H1 (cell line): Measurements from ENCODE around the gene ARHGEF11. TPM values are rescaled to one million over a fixed set of nuclear protein-coding genes. Genes with fewer than 3 reads are reported as not detected.

Experiments used
- CTCF ChIA-PET: fragments of 300-600 bp; sonication (Branson Sonifier 250); formaldehyde crosslinking; loops from one replicate; lab custom pipeline; 2021; ENCODE audit not compliant: partially characterized antibody; lab: Charles Lee
- POLR2A ChIA-PET: fragments of 300-600 bp; sonication (Branson Sonifier 250); formaldehyde crosslinking; loops from one replicate; lab custom pipeline; 2021; ENCODE audit warnings: inconsistent platforms; ENCODE audit not compliant: partially characterized antibody; lab: Charles Lee
- DNase-seq, 2 experiments: peaks; one replicate each; pipeline versions ENCODE4 v3.0.0 to v3.0.0-alpha.2; 2010 to 2022; ENCODE audit warnings: low spot score in 2 of 2, low read depth in 1 of 2, mixed read lengths in 1 of 2
- FAIRE-seq: peaks from 2 replicates; lab custom pipeline; 2011; peaks lifted over from hg19 to GRCh38; lab: Jason Lieb, UNC
- H2AFZ ChIP-seq: 2 replicates; pipeline ENCODE4 v1.8.1; 2012; ENCODE audit warnings: low read length, inconsistent platforms
- H2AK5ac ChIP-seq: 2 replicates; pipeline ENCODE4 v1.6.1; 2013; ENCODE audit warnings: low read depth, low read length
- H2BK120ac ChIP-seq: replicated peaks from 2 replicates; pipeline ENCODE3; 2013; ENCODE audit warnings: low read depth, low read length, inconsistent platforms
- H2BK12ac ChIP-seq: 2 replicates; pipeline ENCODE4 v1.6.1; 2013; ENCODE audit warnings: low read depth, low read length
- H2BK15ac ChIP-seq: 2 replicates; pipeline ENCODE4 v1.6.1; 2013; ENCODE audit warnings: low read length
- H2BK20ac ChIP-seq: 2 replicates; pipeline ENCODE4 v1.6.1; 2013; ENCODE audit warnings: low read length
- H2BK5ac ChIP-seq: 2 replicates; pipeline ENCODE4 v1.6.1; 2013; ENCODE audit warnings: low read depth, low read length
- H3K14ac ChIP-seq: 2 replicates; pipeline ENCODE4 v1.6.1; 2013; ENCODE audit warnings: inconsistent platforms; ENCODE audit not compliant: insufficient read length
- H3K18ac ChIP-seq: 2 replicates; pipeline ENCODE4 v1.6.1; 2013; ENCODE audit warnings: low read length; ENCODE audit errors: extremely low read depth
- H3K23ac ChIP-seq: 2 replicates; pipeline ENCODE4 v1.6.1; 2013; ENCODE audit warnings: inconsistent platforms; ENCODE audit not compliant: insufficient read length
- H3K23me2 ChIP-seq: 2 replicates; pipeline ENCODE4 v1.6.1; 2013; ENCODE audit warnings: low read depth, low read length
- H3K27ac ChIP-seq: 2 replicates; pipeline ENCODE4 v1.6.1; 2011; ENCODE audit warnings: low read depth, low read length, inconsistent platforms
- H3K27me3 ChIP-seq, 4 experiments: replicated peaks in 1 of 4; 1 replicate in 1 of 4; 2 replicates in 3 of 4; pipeline versions ENCODE4 v1.6.1 to v1.8.1; 2011 to 2013; ENCODE audit warnings: low read length in 3 of 4, mild to moderate bottlenecking in 3 of 4, inconsistent platforms in 2 of 4, mixed read lengths in 2 of 4, moderate library complexity in 1 of 4; ENCODE audit not compliant: control insufficient read depth in 3 of 4, insufficient read depth in 3 of 4; ENCODE audit errors: extremely low read depth in 1 of 4
- H3K36me3 ChIP-seq, 4 experiments: 2 replicates each; pipeline versions ENCODE4 v1.6.1 to v1.8.1; 2011 to 2013; ENCODE audit warnings: mild to moderate bottlenecking in 4 of 4, low read length in 3 of 4, moderate library complexity in 2 of 4, control low read depth in 1 of 4, inconsistent platforms in 1 of 4; ENCODE audit not compliant: insufficient read depth in 4 of 4, control insufficient read depth in 2 of 4
- H3K4ac ChIP-seq: replicated peaks from 2 replicates; pipeline ENCODE3; 2013; ENCODE audit warnings: low read length, low read depth, mixed read lengths, inconsistent platforms; ENCODE audit not compliant: insufficient read length
- H3K4me1 ChIP-seq, 4 experiments: replicated peaks in 1 of 4; 1 replicate in 1 of 4; 2 replicates in 3 of 4; pipeline versions ENCODE4 v1.6.1 to v1.8.1; 2011 to 2013; ENCODE audit warnings: low read length in 3 of 4, inconsistent platforms in 2 of 4, mixed read lengths in 1 of 4; ENCODE audit not compliant: insufficient read depth in 4 of 4, control insufficient read depth in 3 of 4
- H3K4me2 ChIP-seq, 2 experiments: 2 replicates each; pipeline versions ENCODE4 v1.6.1 to v1.8.1; 2011 to 2013; ENCODE audit warnings: low read depth in 2 of 2, low read length in 2 of 2, control low read depth in 1 of 2, inconsistent platforms in 1 of 2, mild to moderate bottlenecking in 1 of 2; ENCODE audit not compliant: insufficient read depth in 1 of 2
- H3K4me3 ChIP-seq, 4 experiments: fragments of 200-600, 300-600 bp in 1 of 4; sonication (generic), shearing (Covaris generic), sonication (Bioruptor Twin) in 1 of 4; 2 replicates each; pipeline versions ENCODE4 v1.5.1 to v1.8.1; 2011 to 2016; ENCODE audit warnings: low read length in 4 of 4, low read depth in 3 of 4, control low read depth in 2 of 4, inconsistent platforms in 2 of 4, mild to moderate bottlenecking in 2 of 4, mixed read lengths in 1 of 4, moderate library complexity in 1 of 4; ENCODE audit not compliant: insufficient read depth in 2 of 4; ENCODE audit errors: extremely low read depth in 1 of 4
- H3K56ac ChIP-seq: replicated peaks from 2 replicates; pipeline ENCODE3; 2013; ENCODE audit warnings: low read depth, mild to moderate bottlenecking, mixed read lengths, low read length, inconsistent platforms; ENCODE audit not compliant: insufficient read length
- H3K79me1 ChIP-seq: 2 replicates; pipeline ENCODE4 v1.6.1; 2013; ENCODE audit warnings: low read depth, low read length, control low read depth
- H3K79me2 ChIP-seq, 2 experiments: 2 replicates each; pipeline versions ENCODE4 v1.6.1 to v1.8.1; 2012 to 2013; ENCODE audit warnings: low read length in 2 of 2, mild to moderate bottlenecking in 2 of 2, inconsistent platforms in 1 of 2; ENCODE audit not compliant: insufficient read depth in 2 of 2, control insufficient read depth in 1 of 2
- H3K9ac ChIP-seq, 4 experiments: replicated peaks in 1 of 4; 1 replicate in 1 of 4; 2 replicates in 3 of 4; pipeline versions ENCODE4 v1.6.1 to v1.8.1; 2011 to 2013; ENCODE audit warnings: low read depth in 3 of 4, low read length in 3 of 4, control low read depth in 2 of 4, mild to moderate bottlenecking in 2 of 4, moderate library complexity in 2 of 4, inconsistent platforms in 1 of 4; ENCODE audit errors: extremely low read depth in 1 of 4
- H3K9me3 ChIP-seq, 2 experiments: 2 replicates each; pipeline versions ENCODE4 v1.6.1 to v1.8.1; 2012 to 2013; ENCODE audit warnings: mild to moderate bottlenecking in 2 of 2, moderate library complexity in 2 of 2, control low read depth in 1 of 2, inconsistent platforms in 1 of 2, low read depth in 1 of 2, low read length in 1 of 2, mixed read lengths in 1 of 2; ENCODE audit not compliant: insufficient read depth in 2 of 2
- H4K20me1 ChIP-seq, 2 experiments: replicated peaks in 1 of 2; 2 replicates each; pipeline versions ENCODE3 to v1.8.1; 2011 to 2013; ENCODE audit warnings: inconsistent platforms in 2 of 2, low read length in 2 of 2, mild to moderate bottlenecking in 1 of 2; ENCODE audit not compliant: insufficient read depth in 2 of 2, control insufficient read depth in 1 of 2
- H4K5ac ChIP-seq: 2 replicates; pipeline ENCODE4 v1.6.1; 2013; ENCODE audit warnings: low read length, low read depth, mixed read lengths, inconsistent platforms; ENCODE audit not compliant: insufficient read length
- H4K8ac ChIP-seq: 2 replicates; pipeline ENCODE4 v1.8.0; 2013; ENCODE audit warnings: mild to moderate bottlenecking, moderate library complexity, low read length, inconsistent platforms; ENCODE audit not compliant: insufficient read depth; ENCODE audit errors: extremely low read depth
- H4K91ac ChIP-seq: replicated peaks from 2 replicates; pipeline ENCODE3; 2013; ENCODE audit warnings: low read length, mixed read lengths, inconsistent platforms; ENCODE audit not compliant: insufficient read length
- CHD2 ChIP-seq: IDR thresholded peaks from 2 replicates; pipeline ENCODE4 v1.6.1; 2012; ENCODE audit warnings: low read length, improper control_type of control experiment
- GTF2F1 ChIP-seq: IDR thresholded peaks from 2 replicates; pipeline ENCODE4 v1.6.1; 2012; ENCODE audit warnings: low read depth, low read length, improper control_type of control experiment, borderline replicate concordance
- ZNF274 ChIP-seq: IDR thresholded peaks from 2 replicates; pipeline ENCODE4 v1.7.0; 2012; ENCODE audit warnings: low read length, borderline replicate concordance; ENCODE audit errors: extremely low read depth
- WGBS, 2 experiments: shearing (Covaris generic) in 1 of 2; methylation state at CpG; one replicate each; pipeline versions ENCODE4 v1.1.6 to v1.1.7; 2013 to 2015; ENCODE audit warnings: low lambda C conversion rate in 2 of 2, mixed read lengths in 2 of 2, inconsistent platforms in 1 of 2, low coverage in 1 of 2, missing lambda C conversion rate in 1 of 2; ENCODE audit not compliant: insufficient replicate concordance in 2 of 2, insufficient coverage in 1 of 2, insufficient read length in 1 of 2; ENCODE audit errors: extremely low coverage in 1 of 2, missing lambda C conversion rate in 1 of 2; 5-methylcytosine and 5-hydroxymethylcytosine counted together
- polyA plus RNA-seq, 7 experiments: library from polyadenylated mRNA; depleted of rRNA in 3 of 7; stranded (reverse) in 5 of 7; unstranded in 2 of 7; fragments of >200 nt in 5 of 7; fragments of 200-250 nt in 2 of 7; gene quantifications; 1 replicate in 5 of 7; 2 replicates in 1 of 7; 4 replicates in 1 of 7; pipeline versions ENCODE4 v1.2.1 to v1.2.3, GENCODE V29; 2011 to 2013; ENCODE audit warnings: missing spikeins in 2 of 7, mixed read lengths in 2 of 7
- total RNA-seq: library from RNA; stranded (reverse); fragmentation: NEBNext Ultra II Directional; extraction: Animal tissue kit (Norgen Biotek cat#: 25700); gene quantifications from 2 replicates; pipeline ENCODE4 v1.2.1, GENCODE V29; 2021
- TF ChIP-seq, protein P1 (sequence below): IDR thresholded peaks from 2 replicates; pipeline ENCODE4 v1.6.1; 2011; ENCODE audit warnings: low read depth, mild to moderate bottlenecking, low read length; ENCODE audit not compliant: insufficient read depth

ARHGEF11 gene
- total and polyA plus RNA-seq, 2 of the 8 experiments (the other 6 are each of a cell fraction or from before 2014, with no cell fraction given): 19.9 to 33.1 TPM

DNA sequence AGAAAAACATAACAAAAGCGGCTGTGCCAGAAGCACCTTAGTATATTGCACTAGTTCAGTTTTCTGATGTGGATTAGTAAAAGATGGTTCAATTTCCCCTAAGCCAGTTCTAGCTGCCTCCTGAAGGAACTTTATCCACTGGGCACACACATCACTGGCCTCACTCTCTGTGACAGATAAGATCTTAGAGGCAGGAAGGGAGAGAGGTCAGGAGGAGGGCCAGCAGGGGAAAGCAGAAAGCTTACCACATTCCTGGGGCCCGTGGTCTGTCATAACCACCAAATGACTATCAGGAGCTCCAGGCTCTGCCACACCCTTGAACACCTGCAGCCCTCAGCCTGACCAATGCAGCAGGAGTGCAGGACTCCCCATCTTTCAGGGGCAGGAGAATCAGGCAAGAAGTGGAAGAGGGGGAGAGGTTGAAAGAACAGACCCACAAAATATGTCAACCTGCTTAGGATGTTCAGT, 87.3 kb downstream of the ARHGEF11 start:
- no peak overlapping the region for H2BK5ac ChIP-seq
- no peak overlapping the region for H3K9ac ChIP-seq
- no peaks in the 10 kb centered on the region for H3K4me1 ChIP-seq
- FAIRE-seq: no peak
- no peak overlapping the region for H3K56ac ChIP-seq
- no peak overlapping the region for H3K4me2 ChIP-seq
- H2BK15ac ChIP-seq: no peak overlapping the region
- no peak overlapping the region for H2BK12ac ChIP-seq
- no peak overlapping the region for H3K4me3 ChIP-seq
- H2AFZ ChIP-seq: no peak overlapping the region
- TF ChIP-seq GTF2F1 (no peak), CHD2 (no peak), ZNF274 (no peak)
- TF ChIP-seq, protein P1, sequence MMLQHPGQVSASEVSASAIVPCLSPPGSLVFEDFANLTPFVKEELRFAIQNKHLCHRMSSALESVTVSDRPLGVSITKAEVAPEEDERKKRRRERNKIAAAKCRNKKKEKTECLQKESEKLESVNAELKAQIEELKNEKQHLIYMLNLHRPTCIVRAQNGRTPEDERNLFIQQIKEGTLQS: no peak
- POLR2A ChIA-PET: interaction anchor here (1.1 kb wide), 1 partner anchor 22 kb away, joined by 3 read pairs; no protein-coding TSS in a partner anchor
- no peaks in the 10 kb centered on the region for H4K20me1 ChIP-seq
- no peaks in the 10 kb centered on the region for H3K79me1 ChIP-seq
- H4K5ac ChIP-seq: no peak overlapping the region
- H3K79me2 ChIP-seq: no peaks in the 10 kb centered on the region
- no peaks in the 10 kb centered on the region for H3K27me3 ChIP-seq
- no peaks in the 10 kb centered on the region for H3K9me3 ChIP-seq
- WGBS, 2 experiments: 86% methylated on average over 2 of the region's 2 CpGs; no CpG with 5 or more reads in 1 of the 2 experiments
- H3K36me3 ChIP-seq: peaks cover 19 to 74% (median 55%) of the 10 kb centered on the region in 4 experiments; a peak in 7 of 8 replicates
- H3K14ac ChIP-seq: no peak overlapping the region
- H3K23ac ChIP-seq: no peak overlapping the region
- H3K27ac ChIP-seq: no peak overlapping the region
- H2BK20ac ChIP-seq: no peak overlapping the region
- H4K8ac ChIP-seq: no peak overlapping the region
- no peak overlapping the region for H2BK120ac ChIP-seq
- no peak overlapping the region for H3K4ac ChIP-seq
- H4K91ac ChIP-seq: no peak overlapping the region
- no peak overlapping the region for H3K18ac ChIP-seq
- H2AK5ac ChIP-seq: no peak overlapping the region
- no peak for DNase-seq
- H3K23me2 ChIP-seq: no peaks in the 10 kb centered on the region
- CTCF ChIA-PET: interaction anchor here (1.0 to 4.0 kb wide), 8 partner anchors 8 to 199 kb away, joined by 3 to 31 read pairs (median 6); no protein-coding TSS in a partner anchor
